Fibroblast of lung (primary cell): Measurements from ENCODE around the gene ROBO1. TPM values are rescaled to one million over a fixed set of nuclear protein-coding genes. Genes with fewer than 3 reads are reported as not detected.

Experiments used
- DNase-seq, 2 donors: peaks; one replicate each; pipeline versions ENCODE4 v3.0.0 to v3.0.0-alpha.2; 2010; ENCODE audit warnings: low read depth in 2 of 2
- H2AFZ ChIP-seq: 2 replicates; pipeline ENCODE4 v1.5.1; 2012; ENCODE audit warnings: low read length, control low read depth, inconsistent platforms
- H3K27ac ChIP-seq: 2 replicates; pipeline ENCODE4 v1.5.1; 2011; ENCODE audit warnings: low read length, control low read depth; ENCODE audit not compliant: insufficient read depth
- H3K27me3 ChIP-seq: 2 replicates; pipeline ENCODE4 v1.5.1; 2011; ENCODE audit warnings: mild to moderate bottlenecking, low read length; ENCODE audit not compliant: control insufficient read depth, insufficient read depth
- H3K36me3 ChIP-seq: 2 replicates; pipeline ENCODE4 v1.5.1; 2011; ENCODE audit warnings: low read length; ENCODE audit not compliant: control insufficient read depth, insufficient read depth
- H3K4me1 ChIP-seq: 2 replicates; pipeline ENCODE4 v1.5.1; 2011; ENCODE audit warnings: low read length; ENCODE audit not compliant: control insufficient read depth, insufficient read depth; ENCODE audit errors: extremely low read depth
- H3K4me2 ChIP-seq: 2 replicates; pipeline ENCODE4 v1.5.1; 2011; ENCODE audit warnings: low read length, control low read depth; ENCODE audit not compliant: insufficient read depth; ENCODE audit errors: extremely low read depth
- H3K4me3 ChIP-seq, 4 experiments: fragments of 200-600 bp in 1 of 4; sonication (generic) in 1 of 4; replicated peaks in 1 of 4; 2 replicates each; pipeline ENCODE4 v1.5.1; 2011 to 2016; ENCODE audit warnings: low read length in 4 of 4, low read depth in 3 of 4, mild to moderate bottlenecking in 3 of 4, control low read depth in 2 of 4, inconsistent platforms in 1 of 4, mixed read lengths in 1 of 4; ENCODE audit not compliant: insufficient read depth in 1 of 4; ENCODE audit errors: control extremely low read depth in 1 of 4
- H3K79me2 ChIP-seq: 2 replicates; pipeline ENCODE4 v1.5.1; 2012; ENCODE audit warnings: mild to moderate bottlenecking, low read length, inconsistent platforms; ENCODE audit not compliant: control insufficient read depth, insufficient read depth
- H3K9ac ChIP-seq: 2 replicates; pipeline ENCODE4 v1.5.1; 2011; ENCODE audit warnings: mild to moderate bottlenecking, low read length, control low read depth; ENCODE audit not compliant: insufficient read depth
- H3K9me3 ChIP-seq: 2 replicates; pipeline ENCODE4 v1.5.1; 2012; ENCODE audit warnings: low read depth, low read length; ENCODE audit not compliant: control insufficient read depth, insufficient read depth
- H4K20me1 ChIP-seq: 2 replicates; pipeline ENCODE4 v1.5.1; 2011; ENCODE audit warnings: low read length; ENCODE audit not compliant: control insufficient read depth, insufficient read depth; ENCODE audit errors: extremely low read depth
- EZH2 ChIP-seq: IDR thresholded peaks from 2 replicates; pipeline ENCODE4 v1.5.1; 2012; ENCODE audit warnings: low read length, control low read depth, mild to moderate bottlenecking; ENCODE audit errors: missing control alignments
- polyA plus RNA-seq, 2 donors: library from polyadenylated mRNA; depleted of rRNA in 1 of 2; stranded (reverse) in 1 of 2; unstranded in 1 of 2; fragments of >200 nt; gene quantifications; 2 replicates each; pipeline ENCODE4 v1.2.1, GENCODE V29; 2011 to 2012; ENCODE audit warnings: missing spikeins in 1 of 2
- total RNA-seq: library from RNA; depleted of rRNA; stranded (reverse); fragments of >200 nt; gene quantifications from 2 replicates; pipeline ENCODE4 v1.2.1, GENCODE V29; 2014
- TF ChIP-seq, protein P1 (sequence below), 2 donors: IDR thresholded peaks in 1 of 2; conservative IDR thresholded peaks in 1 of 2; 1 replicate in 1 of 2; 2 replicates in 1 of 2; pipeline ENCODE4 v1.5.1; 2011 to 2012; ENCODE audit warnings: low read length in 2 of 2, control low read depth in 1 of 2, inconsistent platforms in 1 of 2, low read depth in 1 of 2, mild to moderate bottlenecking in 1 of 2

Gene ROBO1
- total and polyA plus RNA-seq, 2 donors (not counting 1 experiment from before 2014, with no cell fraction given) = 53.8 to 104 TPM

DNA sequence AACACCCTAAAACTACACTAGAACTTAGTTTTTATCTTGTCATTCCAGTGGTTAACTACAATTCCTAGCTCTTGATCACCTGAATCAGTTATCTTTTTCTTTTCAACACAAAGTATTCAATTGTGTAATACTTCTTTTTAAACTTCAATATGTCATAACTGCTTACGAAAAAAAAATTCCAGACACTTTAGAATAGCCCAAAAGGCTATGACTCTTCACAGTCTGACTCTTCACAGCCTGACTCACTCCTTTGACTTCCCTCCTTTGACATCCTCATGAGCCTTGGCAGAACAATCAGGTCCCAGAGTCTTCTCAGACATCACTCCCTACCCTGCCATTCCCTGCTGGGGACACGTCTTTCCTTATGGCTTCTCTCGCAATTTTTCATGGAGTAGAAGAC lies 727.1 kb downstream of the ROBO1 start:
- peak overlapping the region; percentile 6 for H3K4me2 ChIP-seq
- H3K9ac ChIP-seq = no peak overlapping the region
- H2AFZ ChIP-seq = no peak overlapping the region

GRCh38 chr3:79040091-79040490 lies 727.7 kb downstream of the ROBO1 start:
- Histone ChIP-seq H4K20me1 (no peaks in the 10 kb centered on the region), H2AFZ (no peak overlapping the region), H3K36me3 (no peaks in the 10 kb centered on the region), H3K4me2 (no peak overlapping the region), H3K9ac (no peak overlapping the region), H3K27me3 (no peaks in the 10 kb centered on the region), H3K4me3 (no peak overlapping the region), H3K4me1 (no peaks in the 10 kb centered on the region), H3K79me2 (no peaks in the 10 kb centered on the region), H3K9me3 (no peaks in the 10 kb centered on the region), H3K27ac (no peak overlapping the region)
- no peak for TF ChIP-seq EZH2
- TF ChIP-seq, protein P1, sequence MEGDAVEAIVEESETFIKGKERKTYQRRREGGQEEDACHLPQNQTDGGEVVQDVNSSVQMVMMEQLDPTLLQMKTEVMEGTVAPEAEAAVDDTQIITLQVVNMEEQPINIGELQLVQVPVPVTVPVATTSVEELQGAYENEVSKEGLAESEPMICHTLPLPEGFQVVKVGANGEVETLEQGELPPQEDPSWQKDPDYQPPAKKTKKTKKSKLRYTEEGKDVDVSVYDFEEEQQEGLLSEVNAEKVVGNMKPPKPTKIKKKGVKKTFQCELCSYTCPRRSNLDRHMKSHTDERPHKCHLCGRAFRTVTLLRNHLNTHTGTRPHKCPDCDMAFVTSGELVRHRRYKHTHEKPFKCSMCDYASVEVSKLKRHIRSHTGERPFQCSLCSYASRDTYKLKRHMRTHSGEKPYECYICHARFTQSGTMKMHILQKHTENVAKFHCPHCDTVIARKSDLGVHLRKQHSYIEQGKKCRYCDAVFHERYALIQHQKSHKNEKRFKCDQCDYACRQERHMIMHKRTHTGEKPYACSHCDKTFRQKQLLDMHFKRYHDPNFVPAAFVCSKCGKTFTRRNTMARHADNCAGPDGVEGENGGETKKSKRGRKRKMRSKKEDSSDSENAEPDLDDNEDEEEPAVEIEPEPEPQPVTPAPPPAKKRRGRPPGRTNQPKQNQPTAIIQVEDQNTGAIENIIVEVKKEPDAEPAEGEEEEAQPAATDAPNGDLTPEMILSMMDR (conservative IDR thresholded peaks at IDR 0.05 in 1 of 2, IDR thresholded peaks at IDR 0.05 in 1 of 2; ENCODE audit: low read depth in 1 of 2, low read length in 2 of 2) = no peak
- no peak for DNase-seq

More for the DNA sequence above, 727.1 kb downstream of the ROBO1 start:
- Histone ChIP-seq H3K4me3 (no peak overlapping the region), H3K79me2 (no peaks in the 10 kb centered on the region), H3K27ac (no peak overlapping the region), H3K4me1 (no peaks in the 10 kb centered on the region), H3K36me3 (no peaks in the 10 kb centered on the region), H3K27me3 (no peaks in the 10 kb centered on the region), H4K20me1 (no peaks in the 10 kb centered on the region), H3K9me3 (no peaks in the 10 kb centered on the region)
- DNase-seq = peak; percentile 69 to 91
- TF ChIP-seq EZH2 = no peak
- TF ChIP-seq, protein P1 (conservative IDR thresholded peaks at IDR 0.05 in 1 of 2, IDR thresholded peaks at IDR 0.05 in 1 of 2; ENCODE audit: low read depth in 1 of 2, low read length in 2 of 2) = no peak

DNA sequence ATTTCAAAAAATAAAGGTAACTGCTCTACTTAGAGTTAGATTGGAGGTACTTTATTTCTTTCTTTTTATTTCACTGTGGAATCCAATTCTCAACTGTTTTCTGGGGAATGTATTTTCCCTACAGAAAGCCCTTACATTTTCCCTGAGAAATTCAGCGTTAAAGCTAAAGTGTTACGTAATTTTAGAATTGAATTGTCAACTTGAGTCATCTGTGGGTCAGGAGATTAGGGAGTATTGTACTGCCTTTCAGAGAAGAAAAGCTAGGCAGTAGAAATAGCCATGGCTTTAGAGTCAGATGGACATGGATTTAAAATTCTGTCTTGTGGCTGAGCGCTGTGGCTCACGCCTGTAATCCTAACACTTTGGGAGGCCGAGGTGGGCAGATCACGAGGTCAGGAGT lies 728.6 kb downstream of the ROBO1 start:
- Histone ChIP-seq H3K9ac (no peak overlapping the region), H3K79me2 (no peaks in the 10 kb centered on the region), H3K9me3 (no peaks in the 10 kb centered on the region), H3K4me2 (no peak overlapping the region), H3K4me1 (no peaks in the 10 kb centered on the region), H4K20me1 (no peaks in the 10 kb centered on the region), H2AFZ (no peak overlapping the region), H3K4me3 (no peak overlapping the region), H3K27ac (no peak overlapping the region), H3K27me3 (no peaks in the 10 kb centered on the region), H3K36me3 (no peaks in the 10 kb centered on the region)
- TF ChIP-seq, protein P1 (conservative IDR thresholded peaks at IDR 0.05 in 1 of 2, IDR thresholded peaks at IDR 0.05 in 1 of 2; ENCODE audit: low read depth in 1 of 2, low read length in 2 of 2) = no peak
- TF ChIP-seq EZH2 = no peak
- DNase-seq = peak in 1 of 2 donors; percentile 25
